ENCODE data around the gene CEP95.

Gene CEP95

GRCh38 chr17:64502021-64502420 lies 4.8 kb upstream of the CEP95 start:
- no peak for TF ChIP-seq CTCF (IDR thresholded peaks at IDR 0.05; ENCODE audit: insufficient read depth, missing control alignments)
- FAIRE-seq (no peak), DNase-seq (ENCODE audit: insufficient read length, low spot score) (no peak)

GRCh38 chr17:64502809-64503208 lies 4.0 kb upstream of the CEP95 start:
- FAIRE-seq (no peak), DNase-seq (ENCODE audit: insufficient read length, low spot score) (no peak)
- no peak for TF ChIP-seq CTCF (IDR thresholded peaks at IDR 0.05; ENCODE audit: insufficient read depth, missing control alignments)

DNA sequence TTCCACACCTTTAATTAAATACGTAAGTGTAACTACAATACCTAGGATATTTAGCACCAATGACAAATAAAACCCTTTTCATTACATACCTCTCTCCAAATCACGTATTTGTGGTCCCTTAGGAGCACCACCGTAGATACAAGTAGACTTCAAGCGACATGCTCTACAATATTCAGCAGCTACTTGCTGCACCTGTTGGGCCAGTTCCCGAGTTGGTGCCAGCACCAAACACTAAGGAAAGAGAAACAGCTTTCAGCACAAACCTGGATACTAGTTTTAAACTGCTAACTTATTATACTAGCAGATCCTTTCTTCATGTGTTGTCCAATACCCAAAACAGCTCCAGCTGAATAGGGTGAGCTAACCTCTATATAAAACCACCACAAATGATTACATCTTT lies 3.4 kb upstream of the CEP95 start:
- DNase-seq (ENCODE audit: insufficient read length, low spot score): no peak
- TF ChIP-seq CTCF (IDR thresholded peaks at IDR 0.05; ENCODE audit: insufficient read depth, missing control alignments): no peak
- no peak for FAIRE-seq

GRCh38 chr17:64503821-64504768 lies 2.7 kb upstream of the CEP95 start:
- TF ChIP-seq CTCF (IDR thresholded peaks at IDR 0.05; ENCODE audit: insufficient read depth, missing control alignments): no peak
- FAIRE-seq: no peak
- DNase-seq (ENCODE audit: insufficient read length, low spot score): no peak

- FAIRE-seq: no peak
- no peak for TF ChIP-seq CTCF (IDR thresholded peaks at IDR 0.05; ENCODE audit: insufficient read depth, missing control alignments)
- DNase-seq (ENCODE audit: insufficient read length, low spot score): no peak
Observed at GRCh38 chr17:64504769-64505339, 1.9 kb upstream of the CEP95 start.

GRCh38 chr17:64505340-64506200 lies 1.2 kb upstream of the CEP95 start:
- no peak for FAIRE-seq
- TF ChIP-seq CTCF (IDR thresholded peaks at IDR 0.05; ENCODE audit: insufficient read depth, missing control alignments): no peak
- DNase-seq (ENCODE audit: insufficient read length, low spot score): peak; percentile 22

Data from D721Med (cell line).